Measurements from ENCODE around the gene NUP62. TPM values are rescaled to one million over a fixed set of nuclear protein-coding genes. Genes with fewer than 3 reads are reported as not detected.

Gene NUP62
- polyA plus RNA-seq, 1 experiment = 12.4 TPM

DNA sequence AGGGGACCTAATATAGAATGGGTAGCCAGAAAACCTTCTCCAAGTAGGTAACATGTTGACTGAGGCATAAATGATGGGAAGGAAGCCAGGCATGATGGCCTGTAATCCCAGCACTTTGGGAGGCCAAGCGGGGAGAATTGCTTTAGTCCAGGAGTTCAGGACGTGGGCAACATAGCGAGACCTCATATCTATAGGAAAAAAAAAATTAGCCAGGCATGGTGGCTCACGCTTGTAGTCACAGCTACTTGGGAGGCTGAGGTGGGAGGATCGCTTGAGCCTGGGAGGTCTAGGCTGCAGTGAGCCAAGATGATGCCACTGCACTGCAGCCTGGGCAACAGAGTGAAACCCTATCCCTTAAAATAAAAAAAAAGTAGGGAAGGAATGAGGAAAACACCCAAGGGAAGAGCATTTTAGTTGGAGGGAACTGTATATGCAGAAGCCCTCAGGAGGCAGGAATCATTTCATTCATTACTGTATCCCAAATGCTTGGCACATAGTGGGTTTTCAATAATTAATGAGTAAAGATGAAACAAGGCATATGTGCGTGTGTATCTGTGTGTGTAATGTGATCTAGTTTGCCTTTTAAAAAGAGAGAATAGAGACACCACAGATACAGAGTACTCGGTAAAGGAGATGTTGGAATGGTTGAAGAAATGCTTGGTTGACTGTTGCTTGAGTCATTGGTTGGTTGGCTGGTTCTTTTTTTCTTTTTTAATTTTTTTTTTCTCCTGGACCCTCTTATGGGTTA lies 2.2 kb upstream of the NUP62 start:
- TF ChIP-seq, protein P1, sequence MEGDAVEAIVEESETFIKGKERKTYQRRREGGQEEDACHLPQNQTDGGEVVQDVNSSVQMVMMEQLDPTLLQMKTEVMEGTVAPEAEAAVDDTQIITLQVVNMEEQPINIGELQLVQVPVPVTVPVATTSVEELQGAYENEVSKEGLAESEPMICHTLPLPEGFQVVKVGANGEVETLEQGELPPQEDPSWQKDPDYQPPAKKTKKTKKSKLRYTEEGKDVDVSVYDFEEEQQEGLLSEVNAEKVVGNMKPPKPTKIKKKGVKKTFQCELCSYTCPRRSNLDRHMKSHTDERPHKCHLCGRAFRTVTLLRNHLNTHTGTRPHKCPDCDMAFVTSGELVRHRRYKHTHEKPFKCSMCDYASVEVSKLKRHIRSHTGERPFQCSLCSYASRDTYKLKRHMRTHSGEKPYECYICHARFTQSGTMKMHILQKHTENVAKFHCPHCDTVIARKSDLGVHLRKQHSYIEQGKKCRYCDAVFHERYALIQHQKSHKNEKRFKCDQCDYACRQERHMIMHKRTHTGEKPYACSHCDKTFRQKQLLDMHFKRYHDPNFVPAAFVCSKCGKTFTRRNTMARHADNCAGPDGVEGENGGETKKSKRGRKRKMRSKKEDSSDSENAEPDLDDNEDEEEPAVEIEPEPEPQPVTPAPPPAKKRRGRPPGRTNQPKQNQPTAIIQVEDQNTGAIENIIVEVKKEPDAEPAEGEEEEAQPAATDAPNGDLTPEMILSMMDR (IDR thresholded peaks at IDR 0.05; ENCODE audit: low read depth, low read length) = no peak
- no peaks in the 10 kb centered on the region for H3K27me3 ChIP-seq (ENCODE audit: control insufficient read depth, insufficient read depth, low read length)
- H3K27ac ChIP-seq (ENCODE audit: low read depth, low read length) = no peak overlapping the region
- POLR2A ChIA-PET = no interaction called here
- CTCF ChIA-PET = no interaction called here
- DNase-seq (ENCODE audit: low read depth, low spot score) = no peak
- peaks cover 5% of the 10 kb centered on the region; the same call in 1 of the 2 replicates for H3K9me3 ChIP-seq (ENCODE audit: control insufficient read depth, insufficient read depth, low read length)
- H3K4me3 ChIP-seq (ENCODE audit: low read depth, low read length) = no peak overlapping the region

DNA sequence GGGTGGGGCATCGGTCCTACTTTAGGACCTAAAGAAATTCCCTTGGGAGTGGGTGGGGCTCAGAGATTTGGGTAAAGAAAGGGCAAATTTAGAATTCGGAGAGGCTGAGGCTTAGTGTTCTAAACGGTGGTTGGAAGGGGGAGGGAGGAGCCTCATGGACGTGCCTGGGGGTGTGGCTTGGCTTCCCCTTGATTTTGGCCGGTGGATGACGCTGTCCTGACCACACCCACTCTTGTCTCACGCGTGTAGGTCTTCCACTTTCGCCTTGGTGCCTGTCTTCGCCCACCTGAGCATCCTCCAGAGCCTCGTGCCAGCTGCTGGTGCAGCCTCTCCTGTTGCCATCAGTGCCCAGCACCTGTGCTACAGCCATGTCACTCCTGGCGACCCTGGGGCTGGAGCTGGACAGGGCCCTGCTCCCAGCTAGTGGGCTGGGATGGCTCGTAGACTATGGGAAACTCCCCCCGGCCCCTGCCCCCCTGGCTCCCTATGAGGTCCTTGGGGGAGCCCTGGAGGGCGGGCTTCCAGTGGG lies 1.2 kb upstream of the NUP62 start:
- CTCF ChIA-PET = interaction anchor here (1.0 kb wide), 1 partner anchor 739 kb away, joined by 3 read pairs; no protein-coding TSS in a partner anchor
- H3K4me3 ChIP-seq (ENCODE audit: low read depth, low read length) = peak overlapping the region; percentile 94; the same call in 1 of the 2 replicates
- no peak for DNase-seq (ENCODE audit: low read depth, low spot score)
- H3K9me3 ChIP-seq (ENCODE audit: control insufficient read depth, insufficient read depth, low read length) = peaks cover 5% of the 10 kb centered on the region; the same call in 1 of the 2 replicates
- H3K27ac ChIP-seq (ENCODE audit: low read depth, low read length) = peak overlapping the region; percentile 21
- no peaks in the 10 kb centered on the region for H3K27me3 ChIP-seq (ENCODE audit: control insufficient read depth, insufficient read depth, low read length)
- TF ChIP-seq, protein P1 (IDR thresholded peaks at IDR 0.05; ENCODE audit: low read depth, low read length) = no peak
- POLR2A ChIA-PET = interaction anchor here (0.8 to 1.7 kb wide), 3 partner anchors 54 to 1437 kb away, joined by 3 to 9 read pairs (median 6); partner anchors contain the start of gene AKT1S1

DNA sequence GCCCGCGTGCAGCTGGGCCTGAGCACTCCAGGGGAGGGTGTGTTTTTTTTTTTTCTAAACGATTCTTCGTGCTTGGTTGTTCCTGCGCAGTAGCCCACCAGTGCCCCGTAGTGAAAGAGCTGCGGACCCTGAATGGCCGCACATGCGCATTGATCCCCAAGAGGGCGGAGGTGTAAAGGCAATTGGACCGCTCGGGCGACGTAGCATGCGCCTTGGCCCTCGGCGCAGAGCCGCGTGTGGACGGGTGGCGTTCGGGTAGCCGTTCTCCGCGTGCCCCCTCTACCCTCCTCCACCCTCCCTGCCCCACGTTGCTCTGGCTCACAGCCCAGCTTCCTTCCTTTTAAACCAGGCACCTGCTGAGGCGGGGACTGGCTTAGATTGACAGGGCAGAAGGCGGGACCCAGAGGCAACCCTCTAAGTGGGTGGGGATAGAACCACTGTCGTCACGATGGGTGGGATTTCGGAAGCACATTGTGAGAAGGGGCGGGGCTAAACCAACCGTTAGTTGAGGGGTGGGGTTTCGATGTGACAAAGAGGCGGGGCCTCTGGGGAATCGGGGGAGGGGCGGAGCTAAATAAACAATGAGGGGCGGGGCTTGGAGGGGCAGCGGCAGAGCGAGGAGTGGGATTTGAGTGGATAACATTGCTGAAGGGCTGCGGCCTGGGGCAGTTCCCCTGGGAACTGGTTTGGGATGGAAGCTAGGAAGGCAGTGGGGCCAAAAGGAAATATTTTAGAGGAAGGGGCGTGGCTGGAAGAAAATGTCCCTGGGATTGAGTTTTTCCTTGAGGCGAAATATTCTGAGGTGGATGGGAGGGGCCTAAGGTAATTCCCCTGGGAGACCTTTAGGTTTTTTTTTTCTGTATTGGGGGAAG lies 543 bp upstream of the NUP62 start:
- Histone ChIP-seq H3K9me3 (ENCODE audit: control insufficient read depth, insufficient read depth, low read length) (peaks cover 5% of the 10 kb centered on the region; the same call in 1 of the 2 replicates), H3K27ac (ENCODE audit: low read depth, low read length) (peak overlapping the region; percentile 87), H3K4me3 (ENCODE audit: low read depth, low read length) (peak overlapping the region; percentile 94), H3K27me3 (ENCODE audit: control insufficient read depth, insufficient read depth, low read length) (no peaks in the 10 kb centered on the region)
- POLR2A ChIA-PET = interaction anchor here (0.7 to 1.7 kb wide), 6 partner anchors 31 to 1438 kb away, joined by 3 to 9 read pairs (median 6); partner anchors contain the start of gene AKT1S1
- DNase-seq (ENCODE audit: low read depth, low spot score) = peak; percentile 93
- CTCF ChIA-PET = interaction anchor here (0.6 to 1.5 kb wide), 3 partner anchors 8 to 740 kb away, joined by 3 to 5 read pairs (median 4); partner anchors contain the start of gene KCNC3
- TF ChIP-seq, protein P1 (IDR thresholded peaks at IDR 0.05; ENCODE audit: low read depth, low read length) = no peak

DNA sequence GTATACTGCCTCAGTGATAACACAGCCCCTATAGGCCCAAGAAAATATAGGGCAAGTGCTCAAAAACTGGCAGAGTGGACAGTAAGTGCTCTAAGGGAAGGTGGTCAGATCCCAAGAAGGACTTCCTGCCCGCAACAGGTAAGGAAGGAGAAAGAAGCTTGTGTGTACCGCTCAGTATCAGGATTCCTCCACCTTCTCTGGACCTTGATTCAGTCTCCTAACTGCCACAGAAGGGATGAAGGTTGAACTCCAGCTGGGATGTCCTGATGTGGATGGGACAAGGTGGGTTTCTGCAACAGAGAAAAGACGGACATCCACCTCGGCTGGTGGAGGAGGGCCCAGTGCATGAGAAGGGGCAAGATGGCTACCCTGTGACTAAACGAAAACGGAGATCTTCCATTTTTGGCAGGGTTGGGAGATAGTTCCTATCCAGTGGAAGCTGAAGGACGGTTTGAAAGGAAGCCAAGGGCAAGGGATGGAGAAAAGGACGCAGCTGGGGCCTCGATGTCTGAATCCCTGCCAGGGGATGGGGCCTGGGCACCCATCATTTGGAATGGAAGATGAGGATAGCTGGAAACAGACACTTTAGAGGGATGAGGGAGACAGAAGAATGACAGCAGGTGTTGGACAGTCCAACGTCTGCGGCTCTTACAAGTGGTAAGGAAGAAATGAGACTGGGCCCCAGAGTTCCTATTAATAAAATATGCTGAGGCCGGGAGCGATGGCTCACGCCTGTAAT lies 1.6 kb downstream of the NUP62 start:
- ChIA-PET CTCF (interaction anchor here (1.6 kb wide), 1 partner anchor 10 kb away, joined by 4 read pairs; no protein-coding TSS in a partner anchor), POLR2A (interaction anchor here (0.5 to 0.9 kb wide), 3 partner anchors 79 to 98 kb away, joined by 3 to 6 read pairs (median 3); partner anchors contain the start of gene ZNF473)
- Histone ChIP-seq H3K27ac (ENCODE audit: low read depth, low read length) (peak overlapping the region; percentile 87), H3K9me3 (ENCODE audit: control insufficient read depth, insufficient read depth, low read length) (peaks cover 5% of the 10 kb centered on the region; the same call in 1 of the 2 replicates), H3K4me3 (ENCODE audit: low read depth, low read length) (peak overlapping the region; percentile 27), H3K27me3 (ENCODE audit: control insufficient read depth, insufficient read depth, low read length) (no peaks in the 10 kb centered on the region)
- TF ChIP-seq, protein P1 (IDR thresholded peaks at IDR 0.05; ENCODE audit: low read depth, low read length) = no peak
- no peak for DNase-seq (ENCODE audit: low read depth, low spot score)
